Loucy (cell line): Measurements from ENCODE around the gene PKM.

Experiments
- H2AFZ ChIP-seq: fragments of 200-600 bp; sonication (generic); 2 replicates; pipeline ENCODE4 v1.6.0; 2016; ENCODE audit warnings: antibody characterized with exemption, mild to moderate bottlenecking, low read length, moderate library complexity
- H3F3A ChIP-seq: fragments of 200-600 bp; 2 replicates; pipeline ENCODE4 v1.6.0; 2016; ENCODE audit warnings: antibody characterized with exemption, low read depth, mild to moderate bottlenecking
- H3K27me3 ChIP-seq: fragments of 200-600 bp; sonication (generic); 2 replicates; pipeline ENCODE4 v1.6.1; 2014; ENCODE audit warnings: low read length, mild to moderate bottlenecking; ENCODE audit not compliant: insufficient read depth, poor library complexity, severe bottlenecking
- H3K36me3 ChIP-seq: fragments of 200-600 bp; sonication (generic); 2 replicates; pipeline ENCODE4 v1.6.1; 2016; ENCODE audit warnings: low read length; ENCODE audit not compliant: insufficient read depth
- H3K4me1 ChIP-seq: fragments of 200-600 bp; sonication (generic); 2 replicates; pipeline ENCODE4 v1.5.1; 2014; ENCODE audit warnings: low read length, mild to moderate bottlenecking; ENCODE audit not compliant: insufficient read depth, poor library complexity, severe bottlenecking
- H3K4me2 ChIP-seq: fragments of 200-600 bp; sonication (generic); 2 replicates; pipeline ENCODE4 v1.6.0; 2014; ENCODE audit warnings: antibody characterized with exemption, low read length, low read depth, mild to moderate bottlenecking; ENCODE audit not compliant: poor library complexity, severe bottlenecking
- H3K4me3 ChIP-seq: fragments of 200-600 bp; sonication (generic); 2 replicates; pipeline ENCODE4 v1.5.1; 2014; ENCODE audit warnings: low read length, mild to moderate bottlenecking, mixed read lengths; ENCODE audit not compliant: poor library complexity, severe bottlenecking
- H3K79me2 ChIP-seq: fragments of 200-600 bp; sonication (generic); 2 replicates; pipeline ENCODE4 v1.6.1; 2014; ENCODE audit warnings: low read length; ENCODE audit not compliant: insufficient read depth
- H3K9ac ChIP-seq: fragments of 200-600 bp; sonication (generic); 2 replicates; pipeline ENCODE4 v1.6.0; 2014; ENCODE audit warnings: mild to moderate bottlenecking, low read depth, low read length, moderate library complexity; ENCODE audit not compliant: poor library complexity, severe bottlenecking
- H3K9me2 ChIP-seq: fragments of 200-600 bp; sonication (generic); replicated peaks from 2 replicates; pipeline ENCODE4 v1.6.1; 2016; ENCODE audit warnings: low read depth, low read length, mixed read lengths
- H3K9me3 ChIP-seq: fragments of 200-600 bp; sonication (generic); 2 replicates; pipeline ENCODE4 v1.6.1; 2014; ENCODE audit warnings: mild to moderate bottlenecking, antibody characterized with exemption, low read length, low read depth; ENCODE audit not compliant: insufficient read depth
- H4K20me1 ChIP-seq: fragments of 200-600 bp; sonication (generic); 2 replicates; pipeline ENCODE4 v1.6.0; 2014; ENCODE audit warnings: antibody characterized with exemption, low read length, mild to moderate bottlenecking; ENCODE audit not compliant: insufficient read depth, poor library complexity, severe bottlenecking
- EZH2phosphoT487 ChIP-seq: fragments of 200-600 bp; IDR thresholded peaks from 2 replicates; pipeline ENCODE4 v1.6.1; 2018; ENCODE audit warnings: antibody characterized with exemption, mild to moderate bottlenecking, moderate library complexity, borderline replicate concordance
- TF ChIP-seq, protein P1 (sequence below): fragments of 200-600 bp; sonication (generic); conservative IDR thresholded peaks from 2 replicates; pipeline ENCODE4 v1.5.1; 2014; ENCODE audit warnings: mild to moderate bottlenecking, antibody characterized with exemption, low read length

The PKM gene

DNA sequence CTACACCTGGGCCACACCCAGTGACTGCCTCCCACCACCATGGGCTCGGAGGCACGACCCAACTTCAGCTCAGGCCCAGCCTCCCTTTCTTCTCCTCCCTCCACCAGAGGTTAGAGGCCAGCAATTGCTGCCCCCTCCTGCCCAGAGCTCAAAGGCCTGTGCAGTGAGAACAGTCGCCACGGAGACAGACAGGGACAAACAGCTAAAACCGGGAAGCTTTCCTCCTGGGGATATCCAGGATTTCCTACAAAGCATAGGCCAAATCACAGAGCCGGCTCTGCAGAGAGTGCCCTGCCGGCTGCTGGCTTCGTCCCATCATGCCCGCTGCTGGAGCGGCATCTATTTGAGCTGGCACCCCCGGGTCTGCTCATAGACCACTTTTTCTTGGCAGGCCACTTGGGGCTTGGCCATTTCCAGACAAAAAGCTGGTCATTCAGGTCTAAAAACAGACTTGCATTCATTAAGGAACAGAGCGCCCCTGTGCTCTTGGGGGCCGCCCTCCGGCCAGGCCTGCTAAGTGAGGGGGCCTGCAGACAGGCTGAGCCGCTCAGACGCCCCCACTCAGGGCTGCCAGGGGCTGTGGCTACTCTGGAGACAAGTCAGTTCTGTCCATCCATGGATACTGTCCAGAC is 50.9 kb downstream of the PKM start:
- no peak overlapping the region for H3K4me3 ChIP-seq
- H3K4me1 ChIP-seq = no peaks in the 10 kb centered on the region
- H3K9me3 ChIP-seq = no peaks in the 10 kb centered on the region
- no peak overlapping the region for H3K4me2 ChIP-seq
- H2AFZ ChIP-seq = no peak overlapping the region
- no peak for TF ChIP-seq EZH2phosphoT487
- TF ChIP-seq, protein P1, sequence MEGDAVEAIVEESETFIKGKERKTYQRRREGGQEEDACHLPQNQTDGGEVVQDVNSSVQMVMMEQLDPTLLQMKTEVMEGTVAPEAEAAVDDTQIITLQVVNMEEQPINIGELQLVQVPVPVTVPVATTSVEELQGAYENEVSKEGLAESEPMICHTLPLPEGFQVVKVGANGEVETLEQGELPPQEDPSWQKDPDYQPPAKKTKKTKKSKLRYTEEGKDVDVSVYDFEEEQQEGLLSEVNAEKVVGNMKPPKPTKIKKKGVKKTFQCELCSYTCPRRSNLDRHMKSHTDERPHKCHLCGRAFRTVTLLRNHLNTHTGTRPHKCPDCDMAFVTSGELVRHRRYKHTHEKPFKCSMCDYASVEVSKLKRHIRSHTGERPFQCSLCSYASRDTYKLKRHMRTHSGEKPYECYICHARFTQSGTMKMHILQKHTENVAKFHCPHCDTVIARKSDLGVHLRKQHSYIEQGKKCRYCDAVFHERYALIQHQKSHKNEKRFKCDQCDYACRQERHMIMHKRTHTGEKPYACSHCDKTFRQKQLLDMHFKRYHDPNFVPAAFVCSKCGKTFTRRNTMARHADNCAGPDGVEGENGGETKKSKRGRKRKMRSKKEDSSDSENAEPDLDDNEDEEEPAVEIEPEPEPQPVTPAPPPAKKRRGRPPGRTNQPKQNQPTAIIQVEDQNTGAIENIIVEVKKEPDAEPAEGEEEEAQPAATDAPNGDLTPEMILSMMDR = no peak
- H3K36me3 ChIP-seq = no peaks in the 10 kb centered on the region
- no peaks in the 10 kb centered on the region for H4K20me1 ChIP-seq
- H3K9ac ChIP-seq = no peak overlapping the region
- no peaks in the 10 kb centered on the region for H3F3A ChIP-seq
- H3K9me2 ChIP-seq = no peaks in the 10 kb centered on the region
- no peaks in the 10 kb centered on the region for H3K79me2 ChIP-seq
- no peaks in the 10 kb centered on the region for H3K27me3 ChIP-seq

DNA sequence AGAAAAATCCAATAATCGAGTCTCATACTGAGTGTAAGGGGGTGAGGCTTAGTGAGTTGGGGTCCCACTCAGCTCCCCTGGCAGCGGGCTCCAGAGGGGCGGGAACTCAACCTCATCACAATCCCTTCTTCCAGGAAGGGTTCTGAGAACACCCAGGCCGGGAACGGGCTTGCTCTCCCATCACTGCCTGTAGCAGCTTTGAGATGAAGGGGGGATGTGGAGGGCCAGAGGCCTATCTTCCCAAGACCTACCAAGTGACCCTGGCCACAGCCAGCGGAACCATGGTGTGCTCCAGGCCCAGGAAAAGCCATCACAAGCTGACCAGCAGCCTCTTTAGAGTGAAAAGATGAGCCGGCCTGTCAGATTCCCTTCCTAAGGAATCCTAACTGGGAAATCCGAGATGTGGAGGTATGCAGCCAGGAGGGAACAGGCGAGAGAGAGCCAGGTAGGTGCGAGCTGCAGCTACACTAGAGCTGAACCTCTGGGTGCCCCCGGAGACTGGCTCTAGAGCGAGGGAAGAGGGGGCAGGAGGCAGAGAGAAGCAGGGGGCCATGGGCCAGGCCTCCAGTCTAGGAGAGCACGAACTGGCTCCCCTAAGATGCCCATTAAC is 51.9 kb downstream of the PKM start:
- Histone ChIP-seq H3K4me1 (peaks cover 8% of the 10 kb centered on the region), H3K79me2 (no peaks in the 10 kb centered on the region), H3K36me3 (no peaks in the 10 kb centered on the region), H4K20me1 (no peaks in the 10 kb centered on the region), H3K9ac (no peak overlapping the region), H3K4me2 (no peak overlapping the region), H2AFZ (no peak overlapping the region), H3K9me2 (no peaks in the 10 kb centered on the region), H3F3A (no peaks in the 10 kb centered on the region), H3K27me3 (no peaks in the 10 kb centered on the region), H3K9me3 (no peaks in the 10 kb centered on the region), H3K4me3 (no peak overlapping the region)
- TF ChIP-seq, protein P1 = no peak
- TF ChIP-seq EZH2phosphoT487 = no peak

DNA sequence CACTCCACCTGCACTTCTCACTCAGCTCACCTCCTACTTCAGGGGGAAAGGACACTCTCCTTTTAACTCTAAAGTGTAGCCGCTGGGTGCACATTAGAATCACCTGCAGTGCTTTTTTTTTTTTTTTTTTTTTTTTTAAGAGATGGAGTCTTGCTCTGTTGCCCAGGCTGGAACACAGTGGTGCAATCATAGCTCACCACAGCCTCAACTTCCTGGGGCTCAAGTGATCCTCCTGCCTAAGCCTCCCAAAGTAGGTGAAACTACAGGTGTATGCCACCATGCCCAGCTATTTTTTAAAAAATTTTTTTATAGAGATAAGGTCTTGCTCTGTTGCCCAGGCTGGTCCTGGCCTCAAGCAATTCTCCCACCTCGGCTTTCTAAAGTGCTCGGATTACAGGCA is 54.2 kb downstream of the PKM start:
- Histone ChIP-seq H3K4me2 (no peak overlapping the region), H3K4me3 (no peak overlapping the region), H3F3A (no peaks in the 10 kb centered on the region), H3K36me3 (no peaks in the 10 kb centered on the region), H4K20me1 (no peaks in the 10 kb centered on the region), H3K4me1 (peaks cover 8% of the 10 kb centered on the region), H3K79me2 (no peaks in the 10 kb centered on the region), H3K9ac (no peak overlapping the region), H3K9me2 (no peaks in the 10 kb centered on the region), H3K27me3 (no peaks in the 10 kb centered on the region), H2AFZ (no peak overlapping the region), H3K9me3 (no peaks in the 10 kb centered on the region)
- TF ChIP-seq, protein P1 = no peak
- no peak for TF ChIP-seq EZH2phosphoT487
